Neural crest cell (in vitro differentiated cells): Measurements from ENCODE around the gene KRTAP5-9. TPM values are rescaled to one million over a fixed set of nuclear protein-coding genes. Genes with fewer than 3 reads are reported as not detected.
"Not testable (repeated sequence)": the region's sequence is repeated elsewhere in the genome, so short reads cannot be mapped to it uniquely, and the experiment has no call there.

Experiments
- DNase-seq: peaks from one replicate; pipeline ENCODE4 v3.0.0; 2021; ENCODE audit warnings: low read depth, mixed read lengths, low spot score
- H3K27ac Mint-ChIP-seq: one replicate; pipeline ENCODE4 v1.8.0; 2021; ENCODE audit warnings: mild to moderate bottlenecking, mixed read lengths; ENCODE audit not compliant: unreplicated experiment
- H3K27me3 Mint-ChIP-seq: 2 replicates; pipeline ENCODE4 v1.8.0; 2021; ENCODE audit warnings: low read depth, mild to moderate bottlenecking, mixed read lengths
- H3K36me3 Mint-ChIP-seq: 2 replicates; pipeline ENCODE4 v1.8.0; 2021; ENCODE audit warnings: low read depth, mild to moderate bottlenecking, mixed read lengths
- H3K4me1 Mint-ChIP-seq: 2 replicates; pipeline ENCODE4 v1.8.0; 2021; ENCODE audit warnings: mixed read lengths
- H3K4me3 Mint-ChIP-seq: one replicate; pipeline ENCODE4 v1.8.0; 2021; ENCODE audit warnings: mild to moderate bottlenecking, mixed read lengths
- H3K9me3 Mint-ChIP-seq: 2 replicates; pipeline ENCODE4 v1.8.0; 2021; ENCODE audit warnings: mixed read lengths
- total RNA-seq: library from RNA; stranded (reverse); gene quantifications from 2 replicates; pipeline ENCODE4 v1.2.1, GENCODE V29; 2021

The KRTAP5-9 gene
- total RNA-seq, 1 donor from 2014 or later, result not detected

GRCh38 chr11:71589546-71589920 is 41.3 kb downstream of the KRTAP5-9 start:
- peaks cover 33% of the 10 kb centered on the region for H3K4me1 Mint-ChIP-seq
- DNase-seq, H3K36me3 Mint-ChIP-seq, H3K4me3 Mint-ChIP-seq, H3K27me3 Mint-ChIP-seq, H3K9me3 Mint-ChIP-seq, H3K27ac Mint-ChIP-seq: not testable (repeated sequence)

Other genes starting within 250 kb of the KRTAP5-9 start
- gene DHCR7, start 100.0 kb upstream of the KRTAP5-9 start, total RNA-seq, result 193 and 208 TPM in 2 replicates
- gene NADSYN1, start 95.2 kb upstream of the KRTAP5-9 start, total RNA-seq, result 42.9 and 45.1 TPM in 2 replicates
- not detected in 2 replicates for gene KRTAP5-7, start 21.2 kb upstream of the KRTAP5-9 start, total RNA-seq
- gene KRTAP5-8, start 10.4 kb upstream of the KRTAP5-9 start, total RNA-seq, result 0.25 TPM in 1 of 2 replicates, not detected in the other
- not detected in 2 replicates for gene KRTAP5-10, start 17.1 kb downstream of the KRTAP5-9 start, total RNA-seq
- not detected in 2 replicates for gene KRTAP5-11, start 34.5 kb downstream of the KRTAP5-9 start, total RNA-seq